Vagina (tissue), 2 donors: ENCODE results near the gene HES7.

Experiments used
- CTCF ChIP-seq, 3 experiments: fragments of 450-650 bp in 2 of 3; fragments of 200-600 bp in 1 of 3; sonication (generic) in 1 of 3; IDR thresholded peaks; one replicate each; pipeline ENCODE4 v1.5.1; 2017 to 2019; ENCODE audit warnings: antibody characterized with exemption in 3 of 3, mild to moderate bottlenecking in 2 of 3, moderate library complexity in 2 of 3
- POLR2A ChIP-seq, 2 donors: fragments of 450-650 bp; IDR thresholded peaks; one replicate each; pipeline ENCODE4 v1.6.1; 2017; ENCODE audit warnings: antibody characterized with exemption in 2 of 2, mild to moderate bottlenecking in 2 of 2, moderate library complexity in 2 of 2
- POLR2AphosphoS5 ChIP-seq, 2 donors: sonication (generic); formaldehyde crosslinking; IDR thresholded peaks; one replicate each; pipeline ENCODE4 v1.9.0; 2017; ENCODE audit warnings: antibody characterized with exemption in 2 of 2, mild to moderate bottlenecking in 2 of 2, low read depth in 1 of 2; ENCODE audit not compliant: insufficient read depth in 1 of 2

- TF ChIP-seq POLR2AphosphoS5 (IDR thresholded peaks at IDR 0.05; ENCODE audit: insufficient read depth in 1 of 2, low read depth in 1 of 2) (peak in 1 of 2 donors; percentile 61), POLR2A (IDR thresholded peaks at IDR 0.05) (peak in 1 of 2 donors; percentile 60), CTCF (IDR thresholded peaks at IDR 0.05) (no peak)
Measured at GRCh38 chr17:8153525-8153956, 29.6 kb upstream of the HES7 start.
